HG03097 (cell line): ENCODE measurements around the gene UBE2M.
A peak's percentile ranks its signal among the peaks of the same experiment; 100 is the strongest.
"Not testable (repeated sequence)": the region's sequence is repeated elsewhere in the genome, so short reads cannot be mapped to it uniquely, and the experiment has no call there.

Experiments used
- ATAC-seq: cut with Tn5 transposase; IDR thresholded peaks from one replicate; pipeline ENCODE4 v1.9.1; 2021; ENCODE audit not compliant: unreplicated experiment, low FRiP score

The UBE2M gene

GRCh38 chr19:58558066-58558622 is at the start of gene UBE2M:
UBE2M (minus strand) TSS chr19:58558611; CDS start chr19:58558381, 230 bp downstream.
- ATAC-seq, result no peak

DNA sequence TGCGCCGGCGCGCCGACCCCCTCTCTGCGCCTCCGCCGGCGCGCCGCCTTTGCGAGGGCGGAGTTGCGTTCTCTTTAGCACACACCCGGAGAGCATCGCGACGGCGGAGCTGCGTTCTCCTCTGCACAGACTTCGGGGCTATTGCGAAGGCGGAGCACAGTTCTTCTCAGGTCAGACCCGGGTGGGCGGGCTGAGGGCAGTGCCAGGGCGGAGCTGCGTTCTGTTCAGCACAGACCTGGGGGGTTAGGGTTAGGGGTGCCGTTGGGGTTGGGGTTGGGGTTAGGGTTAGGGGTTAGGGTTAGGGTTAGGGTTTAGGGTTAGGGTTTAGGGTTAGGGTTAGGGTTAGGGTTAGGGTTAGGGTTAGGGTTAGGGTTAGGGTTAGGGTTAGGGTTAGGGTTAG is 48.8 kb upstream of the UBE2M start:
- not testable (repeated sequence) for ATAC-seq

DNA sequence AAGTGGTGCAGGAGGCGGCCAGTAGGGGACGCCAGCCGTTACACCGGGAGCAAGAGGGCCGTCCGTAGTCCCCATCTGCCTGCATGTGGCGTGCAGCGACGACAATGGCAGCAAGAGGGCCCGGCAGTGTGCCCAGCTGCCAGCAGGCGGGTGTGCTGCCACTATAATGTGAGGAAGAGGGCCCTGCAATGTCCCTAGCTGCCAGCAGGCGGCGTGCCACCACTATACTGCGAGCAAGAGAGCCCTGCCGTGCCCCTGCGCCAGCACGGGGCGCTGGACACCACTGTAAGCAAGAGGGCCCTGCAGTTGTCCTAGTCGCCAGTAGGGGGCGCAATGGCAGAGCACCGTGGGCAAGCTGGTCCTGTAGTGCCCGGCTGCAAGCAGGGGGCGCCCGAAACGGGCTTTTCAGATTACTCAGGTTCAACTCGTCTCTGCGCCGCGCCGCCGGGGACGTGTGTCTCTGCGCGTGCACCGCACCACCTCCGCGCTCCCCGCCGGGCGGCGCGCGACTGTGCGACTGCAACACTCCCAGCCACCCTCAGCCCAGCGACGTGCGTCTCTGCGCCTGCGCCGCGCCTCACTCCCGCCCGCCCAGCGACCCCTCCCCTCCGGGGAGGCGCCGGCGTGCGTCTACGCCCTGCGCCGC is 48.0 kb upstream of the UBE2M start:
- not testable (repeated sequence) for ATAC-seq

DNA sequence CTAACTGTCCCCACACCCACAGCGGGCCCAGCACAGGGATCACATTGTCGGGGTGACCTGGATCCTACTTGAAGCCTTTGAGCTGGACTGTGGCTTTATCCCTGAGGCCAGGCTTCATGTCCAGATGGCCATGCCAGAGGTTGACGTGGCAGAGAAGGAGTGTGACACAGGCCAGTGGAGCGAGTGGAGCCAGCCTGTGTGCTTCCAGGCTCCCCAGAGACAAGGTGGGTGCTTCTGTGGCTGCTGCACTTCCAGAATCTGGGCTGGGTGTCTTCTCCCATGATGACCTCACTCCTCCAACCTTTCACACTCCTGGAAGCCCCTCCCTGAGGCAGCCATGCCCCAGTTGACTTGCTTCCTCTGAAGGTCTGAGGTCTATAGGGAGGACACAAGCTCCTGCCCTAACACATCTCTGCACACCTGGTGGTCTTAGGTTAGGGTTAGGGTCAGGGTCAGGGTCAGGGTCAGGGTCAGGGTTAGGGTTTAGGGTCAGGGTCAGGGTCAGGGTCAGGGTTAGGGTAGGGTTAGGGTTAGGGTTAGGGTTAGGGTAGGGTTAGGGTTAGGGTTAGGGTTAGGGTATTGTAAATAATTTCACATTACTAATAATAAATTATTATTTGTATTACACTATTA is 27.8 kb upstream of the UBE2M start:
- no peak for ATAC-seq

DNA sequence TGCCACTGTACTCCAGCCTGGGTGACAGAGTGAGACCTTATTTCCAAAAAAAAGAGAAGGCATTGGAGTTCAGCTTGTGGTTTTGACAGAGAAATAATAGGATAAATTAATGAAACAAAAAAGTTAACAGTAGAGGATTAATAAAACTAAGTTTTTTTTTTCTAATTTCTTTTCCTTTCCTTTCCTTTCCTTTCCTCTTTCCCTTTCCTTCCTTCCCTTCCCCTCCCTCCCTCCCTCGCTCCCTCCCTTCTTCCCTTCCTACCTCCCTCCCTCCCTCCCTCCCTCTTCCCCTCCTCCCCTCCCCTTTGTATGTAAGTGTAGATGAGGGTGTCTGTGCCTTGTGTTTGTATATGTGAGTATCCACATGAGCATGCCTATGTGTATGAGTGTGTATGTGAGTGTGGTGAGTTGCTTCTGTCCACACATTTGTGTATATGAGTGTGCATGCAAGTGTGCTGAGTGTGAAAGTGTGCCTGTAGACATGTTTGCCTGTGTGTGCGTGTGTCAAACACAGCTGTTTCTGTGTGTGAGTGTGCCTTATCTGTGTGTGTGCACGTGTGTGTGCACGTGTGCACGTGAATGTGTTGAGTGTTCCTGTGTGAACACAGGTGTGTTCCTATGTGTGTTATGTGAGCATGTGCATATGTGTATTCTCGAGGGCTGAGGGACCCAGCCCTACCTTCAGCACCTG is 27.2 kb upstream of the UBE2M start:
- ATAC-seq, result no peak

GRCh38 chr19:58584498-58585441 is 26.4 kb upstream of the UBE2M start:
- no peak for ATAC-seq

DNA sequence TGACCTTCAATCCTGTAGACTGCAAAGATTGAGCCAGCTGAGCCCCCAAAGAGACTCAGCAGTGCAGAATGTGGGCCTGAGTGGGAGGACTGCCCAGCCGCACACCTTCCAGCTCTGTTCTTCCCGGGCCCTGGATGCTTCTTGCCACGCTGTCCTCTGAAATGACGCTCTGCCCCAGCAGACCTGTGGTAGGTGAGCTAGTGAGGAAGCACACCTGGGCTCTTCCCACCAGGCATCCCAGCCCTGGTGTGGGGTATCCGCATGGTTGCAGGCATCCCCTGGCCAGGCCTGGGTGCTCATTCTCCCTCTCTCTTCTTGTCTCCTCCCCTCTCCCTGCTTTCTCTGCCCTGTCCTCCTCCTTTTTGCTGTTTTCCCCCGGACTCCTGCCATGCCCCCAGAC is 24.6 kb upstream of the UBE2M start:
- ATAC-seq, result no peak

- ATAC-seq, result peak; percentile 56
Measured at GRCh38 chr19:58581227-58582141, 23.1 kb upstream of the UBE2M start.

- no peak for ATAC-seq
Measured at GRCh38 chr19:58579473-58580142, 21.2 kb upstream of the UBE2M start.

- no peak for ATAC-seq
Measured at GRCh38 chr19:58578012-58578925, 19.9 kb upstream of the UBE2M start.

- ATAC-seq, result not testable (repeated sequence)
Measured at GRCh38 chr19:58577581-58577980, 19.2 kb upstream of the UBE2M start.

DNA sequence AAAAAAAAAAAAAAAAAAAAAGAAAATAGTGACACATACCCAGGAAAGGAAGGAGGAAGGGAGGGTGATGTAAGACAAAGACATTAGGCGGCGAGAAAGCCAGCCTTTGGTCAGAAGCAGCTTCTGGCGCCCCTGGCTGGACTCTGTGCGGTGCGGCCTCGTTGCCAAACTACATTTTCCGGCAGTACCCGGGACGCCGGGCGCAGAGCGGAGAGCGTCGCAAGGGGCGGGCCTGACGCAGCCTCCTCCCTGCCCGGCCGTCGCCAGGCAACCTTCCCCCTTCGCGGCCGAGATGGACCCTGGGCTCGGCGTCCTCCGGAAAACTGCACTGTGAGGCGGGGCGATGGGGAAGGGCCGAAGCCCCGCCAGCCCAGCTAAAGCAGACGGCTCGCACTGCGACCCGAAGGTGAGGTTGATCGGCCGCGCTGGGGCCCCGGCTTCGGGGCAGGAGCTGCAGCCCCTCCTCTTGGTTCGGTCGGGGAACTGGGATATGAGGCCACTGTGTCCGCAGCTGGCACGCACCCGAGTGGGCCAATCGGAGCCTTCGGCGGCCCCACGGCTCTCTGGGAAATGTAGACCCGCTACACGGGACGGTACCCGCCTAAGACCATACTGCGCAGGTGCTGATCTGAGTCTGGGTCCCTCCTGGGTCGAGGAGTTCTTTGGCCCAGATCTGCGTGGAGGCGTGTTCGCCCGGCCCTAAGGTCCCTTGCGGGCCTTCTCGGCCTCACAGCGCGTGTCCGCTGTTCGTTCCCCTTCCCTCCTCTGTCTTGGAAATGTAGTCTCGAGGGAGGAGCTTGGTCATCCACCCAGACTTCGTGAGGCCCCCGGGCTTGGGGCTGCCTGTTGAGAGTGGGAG is 17.0 kb upstream of the UBE2M start:
- peak; percentile 44 for ATAC-seq

GRCh38 chr19:58573658-58574164 is 15.3 kb upstream of the UBE2M start:
- no peak for ATAC-seq

DNA sequence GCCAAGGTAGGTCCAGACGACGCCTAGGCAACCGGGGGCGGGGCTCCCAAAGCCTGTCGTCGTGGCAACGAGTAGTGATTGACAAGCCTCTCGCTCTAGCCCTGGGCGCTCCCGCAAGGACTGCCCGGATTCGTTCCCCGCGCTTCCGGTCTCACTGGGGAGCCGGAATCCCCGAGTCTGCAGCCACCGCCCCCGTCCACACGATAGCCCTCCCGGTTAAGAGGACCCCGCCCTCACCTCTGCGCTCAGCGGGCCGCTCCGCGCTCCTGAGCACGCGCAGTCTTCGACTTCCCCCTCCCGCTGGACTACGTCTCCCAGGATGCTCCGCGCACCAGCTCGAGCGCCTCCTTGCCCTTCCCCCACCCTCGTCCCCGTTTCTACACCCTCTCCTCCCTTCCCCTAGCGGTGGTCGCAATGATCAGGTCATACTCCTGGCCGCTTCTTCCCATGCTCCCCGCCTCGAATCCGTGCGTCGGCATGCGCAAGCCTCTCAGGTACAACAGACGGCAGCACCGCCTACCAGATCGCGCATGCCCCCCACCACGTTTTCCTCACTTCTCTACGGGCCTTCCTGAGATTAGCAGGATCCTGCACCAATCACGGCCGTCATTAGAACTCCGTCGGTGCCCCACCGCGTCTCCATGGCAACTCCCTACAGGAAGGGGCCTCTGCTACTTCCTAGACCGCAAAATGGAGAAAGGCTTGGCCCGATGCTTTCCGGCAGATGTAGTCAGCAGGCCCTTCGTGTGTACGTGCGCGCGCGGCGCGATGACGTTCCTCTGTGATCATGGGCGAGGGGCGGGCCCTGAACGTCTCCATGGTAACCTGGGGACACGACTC is 14.6 kb upstream of the UBE2M start, which contains the start of gene MZF1:
Gene MZF1, minus strand, starts transcription at position 518 of the 840 bp plus-strand sequence. CDS start 1,946 bp downstream, outside the sequence.
- ATAC-seq, result peak; percentile 58

GRCh38 chr19:58572026-58572817 is 13.8 kb upstream of the UBE2M start:
- no peak for ATAC-seq
